Activated CD4-positive, CD25-positive, alpha-beta regulatory T cell treated with anti-CD3 and anti-CD28 coated beads, Interleukin-2, amount 50 U/mL, for 72 hours (primary cell): ENCODE data around the gene IFNGR2.
"Not testable (repeated sequence)": the region's sequence is repeated elsewhere in the genome, so short reads cannot be mapped to it uniquely, and the experiment has no call there.

ENCODE experiments used
- DNase-seq: peaks from one replicate; pipeline ENCODE4 v3.0.0; 2021

Gene IFNGR2

GRCh38 chr21:33443194-33443593 is 40.0 kb downstream of the IFNGR2 start:
- no peak for DNase-seq

GRCh38 chr21:33444499-33444898 is 41.3 kb downstream of the IFNGR2 start:
- no peak for DNase-seq

GRCh38 chr21:33446620-33447019 is 43.4 kb downstream of the IFNGR2 start:
- not testable (repeated sequence) for DNase-seq

DNA sequence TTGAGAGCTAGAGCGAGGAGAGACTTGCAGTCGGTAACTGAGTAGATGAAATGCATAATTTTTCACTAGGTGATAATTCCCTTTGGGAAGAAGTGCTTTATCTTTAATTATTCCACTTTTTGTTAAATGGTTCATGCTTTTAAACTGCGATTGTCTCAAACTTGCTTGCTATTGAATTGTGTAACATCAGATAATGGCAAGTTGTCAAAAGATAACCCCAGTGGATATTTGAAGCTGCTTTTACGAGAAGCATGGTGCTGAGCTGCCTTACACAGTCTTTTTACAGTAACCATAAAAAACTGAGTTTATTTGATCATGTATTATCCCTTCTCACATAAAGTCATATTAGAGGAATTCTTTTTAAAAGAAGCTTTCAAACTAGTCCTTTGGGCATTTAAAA is 46.4 kb downstream of the IFNGR2 start:
- DNase-seq: no peak

DNA sequence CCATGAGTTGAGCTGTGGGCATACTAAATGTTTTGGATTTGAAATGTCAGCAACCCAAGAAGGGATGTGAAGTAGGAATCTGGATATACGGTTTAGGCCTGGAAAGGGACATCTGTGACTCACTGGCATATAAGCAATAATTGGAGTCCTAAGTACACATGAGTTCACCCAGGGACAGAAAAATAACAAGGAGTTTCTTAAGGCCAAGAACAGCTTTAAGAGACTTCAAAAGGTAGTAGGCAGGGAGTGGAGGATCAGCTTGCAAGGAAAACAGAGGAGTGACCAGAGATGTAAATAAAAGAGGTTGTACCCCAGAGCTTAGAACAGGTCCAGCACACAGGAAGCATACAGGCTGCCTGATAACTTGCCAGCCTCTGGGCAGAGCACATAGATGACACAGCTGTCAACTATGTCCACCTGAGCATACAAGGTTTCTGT is 48.4 kb downstream of the IFNGR2 start:
- DNase-seq: no peak

DNA sequence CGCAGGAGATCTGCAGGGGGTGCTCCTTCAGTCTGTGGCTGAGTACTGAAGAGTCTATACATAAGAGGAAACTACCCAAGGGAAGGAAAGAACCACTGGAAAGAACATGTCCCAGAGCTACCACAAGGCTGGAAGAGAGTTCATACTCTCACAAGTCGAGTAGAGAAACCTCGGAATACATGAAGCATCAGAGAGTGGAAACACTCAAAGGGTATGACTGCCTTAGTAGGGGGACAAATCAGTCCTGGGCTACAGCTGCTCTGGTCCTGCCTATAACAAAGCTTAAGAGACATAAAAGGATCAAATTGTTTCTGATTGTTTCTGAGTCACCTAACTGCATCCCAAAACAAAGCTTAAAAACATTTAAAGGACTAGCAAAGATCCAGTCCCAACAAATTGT is 49.1 kb downstream of the IFNGR2 start:
- DNase-seq: no peak

DNA sequence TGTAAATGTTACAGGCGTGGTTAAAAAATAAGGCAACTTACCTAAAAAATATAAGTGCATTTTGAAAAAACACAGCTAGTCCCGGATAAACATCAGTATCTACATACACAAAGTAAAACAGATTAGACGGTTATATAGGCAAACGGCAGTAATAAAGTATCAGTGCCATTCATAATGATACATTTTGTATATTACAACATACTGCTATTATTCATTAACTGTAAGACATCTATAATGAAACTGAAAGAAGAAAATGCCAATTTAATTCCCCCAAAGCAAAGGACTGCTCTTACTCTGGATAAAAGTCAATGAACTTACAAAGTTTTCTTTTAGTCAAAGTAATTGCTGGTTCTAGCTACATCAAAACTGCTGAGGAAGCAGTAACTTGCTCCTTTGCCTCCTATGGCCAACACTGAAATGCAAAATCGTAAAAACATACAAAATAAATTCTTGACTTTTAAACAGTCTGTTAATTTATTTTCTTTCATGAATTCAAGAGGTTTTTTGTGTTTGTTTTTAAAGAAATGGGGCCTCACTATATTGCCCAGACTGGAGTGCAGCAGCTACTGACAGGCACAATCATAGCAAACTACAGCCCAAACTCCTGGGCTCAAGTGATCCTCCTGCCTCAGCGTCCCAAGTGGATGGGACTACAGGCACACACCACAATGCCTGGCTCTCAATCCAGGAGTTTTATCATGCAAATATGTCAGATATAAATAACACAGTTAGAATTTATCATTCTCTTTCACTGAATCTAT is 52.7 kb downstream of the IFNGR2 start:
- DNase-seq: no peak

GRCh38 chr21:33458861-33459260 is 55.6 kb downstream of the IFNGR2 start:
- no peak for DNase-seq

GRCh38 chr21:33461538-33462250 is 58.5 kb downstream of the IFNGR2 start:
- DNase-seq: no peak

DNA sequence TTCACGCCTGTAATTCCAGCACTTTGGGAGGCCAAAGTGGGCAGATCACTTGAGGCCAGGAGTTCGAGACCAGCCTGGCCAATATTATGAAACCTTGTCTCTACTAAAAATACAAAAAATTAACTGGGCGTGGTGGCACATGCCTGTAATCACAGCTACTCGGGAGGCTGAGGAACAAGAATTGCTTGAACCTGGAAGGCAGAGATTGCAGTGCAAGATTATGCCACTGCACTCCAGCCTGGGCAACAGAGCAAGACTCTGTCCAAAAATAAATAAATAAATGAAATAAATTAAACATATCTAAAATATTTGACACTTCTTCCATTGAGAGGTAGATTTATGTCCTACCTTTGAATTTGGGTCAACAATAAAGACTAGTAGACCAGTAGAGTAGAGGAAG is 66.0 kb downstream of the IFNGR2 start:
- not testable (repeated sequence) for DNase-seq

DNA sequence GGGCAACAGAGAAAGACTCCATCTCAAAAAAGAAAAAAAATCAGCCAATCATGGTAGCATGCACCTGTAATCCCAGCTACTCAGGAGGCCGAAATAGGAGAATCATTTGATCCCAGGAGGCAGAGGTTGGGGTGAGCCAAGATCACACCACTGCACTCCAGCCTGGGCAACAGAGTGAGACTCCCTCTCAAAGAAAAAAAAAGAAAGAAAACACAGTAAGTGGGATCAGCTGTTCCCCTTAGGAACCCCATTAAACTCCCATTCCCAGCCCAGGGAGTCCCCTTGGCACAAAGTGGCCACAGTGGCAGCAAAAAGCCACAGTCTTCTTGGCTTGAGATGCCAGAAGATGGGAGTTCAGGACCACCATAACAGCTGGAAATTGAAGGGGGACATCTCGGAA is 67.5 kb downstream of the IFNGR2 start:
- no peak for DNase-seq

DNA sequence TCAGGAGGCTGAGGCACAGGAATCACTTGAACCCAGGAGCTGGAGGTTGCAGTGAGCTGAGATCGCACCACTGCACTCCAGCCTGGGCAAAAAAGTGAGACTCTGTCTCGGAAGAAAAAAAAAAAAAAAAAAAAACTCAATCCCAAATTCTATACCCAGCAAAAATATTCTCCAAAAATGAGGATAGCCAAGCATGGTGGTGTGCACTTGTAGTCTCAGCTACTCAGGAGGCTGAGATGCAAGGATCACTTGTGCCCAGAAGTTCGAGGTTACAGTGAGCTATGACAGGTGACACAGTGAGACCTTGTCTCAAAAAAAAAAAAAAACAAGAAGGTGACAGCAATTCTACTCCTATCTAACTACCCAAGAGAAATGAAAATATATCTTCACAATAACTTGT is 70.1 kb downstream of the IFNGR2 start:
- no peak for DNase-seq

DNA sequence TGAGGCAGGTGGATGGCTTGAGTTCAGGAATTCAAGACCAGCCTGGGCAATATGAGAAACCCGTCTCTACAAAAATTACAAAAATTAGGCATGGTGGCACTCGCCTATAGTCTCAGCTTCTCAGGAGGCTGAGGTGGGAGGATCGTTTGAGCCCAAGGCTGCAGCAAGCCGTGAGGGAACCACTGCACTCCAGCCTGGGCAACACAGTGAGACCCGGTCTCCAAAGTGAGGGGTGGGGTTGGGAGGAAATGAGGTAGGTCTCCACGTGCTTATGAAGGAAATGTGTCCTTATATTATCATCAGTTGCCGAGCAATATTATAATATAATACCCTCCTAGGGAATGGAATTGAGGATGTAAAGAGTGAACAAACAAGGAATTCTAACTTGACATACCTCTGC is 73.9 kb downstream of the IFNGR2 start:
- DNase-seq: no peak

- no peak for DNase-seq
Observed at GRCh38 chr21:33478182-33478581, 75.0 kb downstream of the IFNGR2 start.

GRCh38 chr21:33478935-33479678 is 75.9 kb downstream of the IFNGR2 start:
- DNase-seq: peak; percentile 46

GRCh38 chr21:33479679-33480480 is 76.7 kb downstream of the IFNGR2 start, which contains the start of gene TMEM50B:
Gene TMEM50B (minus strand): TSS chr21:33479974. CDS start chr21:33468885, 11,089 bp downstream.
- peak; percentile 92 for DNase-seq

- DNase-seq: no peak
Observed at GRCh38 chr21:33480481-33481103, 77.4 kb downstream of the IFNGR2 start.

- DNase-seq: no peak
Observed at GRCh38 chr21:33481314-33481943, 78.2 kb downstream of the IFNGR2 start.
